SK-N-SH (cell line): Measurements from ENCODE around the gene STAC. TPM values are rescaled to one million over a fixed set of nuclear protein-coding genes. Genes with fewer than 3 reads are reported as not detected.

Source experiments
- CTCF ChIA-PET: fragments of 300-600, 350-600 bp; formaldehyde crosslinking; extraction: SDS; loops from one replicate; lab custom pipeline; 2021; lab: Yijun Ruan, JAX
- POLR2A ChIA-PET: fragments of 350-600 bp; sonication (Branson Sonifier 250); formaldehyde crosslinking; extraction: SDS; loops from one replicate; lab custom pipeline; 2020; ENCODE audit warnings: antibody characterized with exemption, inconsistent platforms; lab: Yijun Ruan, JAX
- DNase-seq: peaks from one replicate; pipeline ENCODE4 v3.0.0; 2012
- H2AFZ ChIP-seq: fragments of 200-600 bp; sonication (generic); 2 replicates; pipeline ENCODE4 v1.8.1; 2016; ENCODE audit warnings: antibody characterized with exemption, mild to moderate bottlenecking, low read depth
- H3F3A ChIP-seq: fragments of 200-600 bp; sonication (generic); replicated peaks from 2 replicates; pipeline ENCODE3; 2016; ENCODE audit warnings: antibody characterized with exemption, mild to moderate bottlenecking; ENCODE audit not compliant: insufficient read depth
- H3K27ac ChIP-seq, 2 experiments: fragments of 200-500 bp in 1 of 2; fragments of 200-600 bp in 1 of 2; sonication (Bioruptor generic) in 1 of 2; sonication (generic), shearing (Covaris generic) in 1 of 2; 2 replicates each; pipeline versions ENCODE4 v1.5.1 to v1.6.1; 2014 to 2016; ENCODE audit warnings: low read depth in 2 of 2, inconsistent platforms in 1 of 2, low read length in 1 of 2, mild to moderate bottlenecking in 1 of 2, mixed read lengths in 1 of 2
- H3K27me3 ChIP-seq: fragments of 200-600 bp; sonication (generic), shearing (Covaris generic); 2 replicates; pipeline ENCODE4 v1.6.1; 2016; ENCODE audit warnings: mixed run types; ENCODE audit not compliant: insufficient read depth
- H3K36me3 ChIP-seq, 2 experiments: fragments of 200-500 bp in 1 of 2; fragments of 200-600 bp in 1 of 2; sonication (Bioruptor generic) in 1 of 2; sonication (generic) in 1 of 2; replicated peaks in 1 of 2; 2 replicates each; pipeline versions ENCODE3 to v1.5.1; 2014 to 2016; ENCODE audit warnings: low read length in 1 of 2, mild to moderate bottlenecking in 1 of 2; ENCODE audit not compliant: insufficient read depth in 2 of 2, control insufficient read depth in 1 of 2
- H3K4me1 ChIP-seq, 2 experiments: fragments of 200-500 bp in 1 of 2; fragments of 200-600 bp in 1 of 2; sonication (Bioruptor generic) in 1 of 2; sonication (generic), shearing (Covaris generic) in 1 of 2; 2 replicates each; pipeline versions ENCODE4 v1.5.1 to v1.6.1; 2014 to 2016; ENCODE audit warnings: low read depth in 1 of 2, low read length in 1 of 2, mixed run types in 1 of 2; ENCODE audit not compliant: insufficient read depth in 2 of 2, control insufficient read depth in 1 of 2
- H3K4me2 ChIP-seq: fragments of 200-600 bp; sonication (generic), shearing (Covaris generic); 2 replicates; pipeline ENCODE4 v1.6.1; 2017; ENCODE audit warnings: mixed run types
- H3K4me3 ChIP-seq, 2 experiments: fragments of 200-500 bp in 1 of 2; fragments of 200-600 bp in 1 of 2; sonication (Bioruptor generic) in 1 of 2; sonication (generic), shearing (Covaris generic) in 1 of 2; 2 replicates each; pipeline versions ENCODE4 v1.5.1 to v1.8.1; 2014 to 2016; ENCODE audit warnings: low read depth in 2 of 2, inconsistent platforms in 1 of 2, low read length in 1 of 2, mild to moderate bottlenecking in 1 of 2, mixed read lengths in 1 of 2, moderate library complexity in 1 of 2
- H3K79me2 ChIP-seq: fragments of 200-600 bp; sonication (generic); 2 replicates; pipeline ENCODE4 v1.8.1; 2017; ENCODE audit warnings: mild to moderate bottlenecking; ENCODE audit not compliant: insufficient read depth
- H3K9ac ChIP-seq: fragments of 200-600 bp; sonication (generic); 2 replicates; pipeline ENCODE4 v1.6.1; 2017; ENCODE audit warnings: mixed run types
- H3K9me2 ChIP-seq: fragments of 200-600 bp; sonication (generic); 2 replicates; pipeline ENCODE4 v1.6.1; 2017; ENCODE audit warnings: mixed run types
- H3K9me3 ChIP-seq: fragments of 200-600 bp; sonication (generic); 2 replicates; pipeline ENCODE4 v1.6.1; 2017; ENCODE audit warnings: mixed run types, mild to moderate bottlenecking, moderate library complexity
- H4K20me1 ChIP-seq: fragments of 200-600 bp; sonication (generic); 2 replicates; pipeline ENCODE4 v1.6.1; 2017; ENCODE audit warnings: mild to moderate bottlenecking, mixed run types; ENCODE audit not compliant: insufficient read depth
- CHD2 ChIP-seq: fragments of 150-350 bp; IDR thresholded peaks from 2 replicates; pipeline ENCODE4 v1.6.1; 2018; ENCODE audit warnings: low read length; ENCODE audit not compliant: partially characterized antibody
- CTCF ChIP-seq: fragments of 200-600 bp; sonication (generic); IDR thresholded peaks from 2 replicates; pipeline ENCODE4 v1.6.1; 2017; ENCODE audit warnings: antibody characterized with exemption, mild to moderate bottlenecking, moderate library complexity
- EZH2phosphoT487 ChIP-seq: fragments of 200-600 bp; sonication (generic); IDR thresholded peaks from 2 replicates; pipeline ENCODE4 v1.6.1; 2017; ENCODE audit warnings: low read depth, mixed run types, mild to moderate bottlenecking, antibody characterized with exemption, moderate library complexity, borderline replicate concordance
- FOXM1 ChIP-seq: IDR thresholded peaks from 2 replicates; pipeline ENCODE4 v1.4.0; 2012; ENCODE audit warnings: low read depth, mild to moderate bottlenecking
- GABPA ChIP-seq: IDR thresholded peaks from 2 replicates; pipeline ENCODE4 v1.4.0; 2012; ENCODE audit warnings: low read depth, mild to moderate bottlenecking
- IRF3 ChIP-seq: fragments of 150-350 bp; IDR thresholded peaks from 2 replicates; pipeline ENCODE4 v1.6.1; 2016; ENCODE audit warnings: mild to moderate bottlenecking, low read depth, low read length
- MEF2A ChIP-seq: IDR thresholded peaks from 2 replicates; pipeline ENCODE4 v1.4.0; 2012; ENCODE audit warnings: low read depth, borderline replicate concordance
- PBX3 ChIP-seq: IDR thresholded peaks from 2 replicates; pipeline ENCODE4; 2012
- RFX5 ChIP-seq: IDR thresholded peaks from 2 replicates; pipeline ENCODE4 v1.6.1; 2012; ENCODE audit warnings: mild to moderate bottlenecking, improper control_type of control experiment, low read length
- RXRA ChIP-seq: IDR thresholded peaks from 2 replicates; pipeline ENCODE4 v1.4.0; 2012; ENCODE audit warnings: low read depth, mild to moderate bottlenecking, borderline replicate concordance
- SIN3A ChIP-seq: IDR thresholded peaks from 2 replicates; pipeline ENCODE4 v1.6.1; 2012; ENCODE audit warnings: low read depth, mild to moderate bottlenecking, low read length, moderate library complexity, borderline replicate concordance
- TAF1 ChIP-seq: IDR thresholded peaks from 2 replicates; pipeline ENCODE4 v1.6.1; 2012; ENCODE audit warnings: low read depth, mild to moderate bottlenecking, low read length, moderate library complexity, borderline replicate concordance
- TEAD4 ChIP-seq: IDR thresholded peaks from 2 replicates; pipeline ENCODE4 v1.4.0; 2012; ENCODE audit warnings: mild to moderate bottlenecking, borderline replicate concordance; ENCODE audit not compliant: insufficient read depth
- USF2 ChIP-seq: fragments of 150-350 bp; IDR thresholded peaks from 2 replicates; pipeline ENCODE4 v1.6.1; 2017; ENCODE audit warnings: antibody characterized with exemption, low read length, low read depth, borderline replicate concordance
- YY1 ChIP-seq: IDR thresholded peaks from 2 replicates; pipeline ENCODE4 v1.4.0; 2012; ENCODE audit warnings: low read depth, mild to moderate bottlenecking
- ZBTB33 ChIP-seq: IDR thresholded peaks from 2 replicates; pipeline ENCODE4 v1.4.0; 2012; ENCODE audit warnings: low read depth, borderline replicate concordance
- WGBS: methylation state at CpG from one replicate; pipeline ENCODE4 v1.1.6; 2017; ENCODE audit warnings: low lambda C conversion rate; 5-methylcytosine and 5-hydroxymethylcytosine counted together
- polyA plus RNA-seq, 3 experiments: library from polyadenylated mRNA; depleted of rRNA; stranded (reverse); fragments of >200 nt; gene quantifications; 2 replicates each; pipeline ENCODE4 v1.2.3, GENCODE V29; 2012

The STAC gene
- polyA plus RNA-seq, 1 of the 3 experiments (the other 2 are of a cell fraction), result 25.0 TPM

GRCh38 chr3:36379872-36380220 lies 458 bp upstream of the STAC start:
- ChIA-PET POLR2A (interaction anchor here (1.2 to 2.3 kb wide), 2 partner anchors 141 to 317 kb away, joined by 7 to 8 read pairs; no protein-coding TSS in a partner anchor), CTCF (interaction anchor here (0.9 to 2.4 kb wide), 2 partner anchors 179 to 414 kb away, joined by 3 to 13 read pairs; no protein-coding TSS in a partner anchor)
- peak overlapping the region; percentile 81; the same call in 1 of the 2 replicates for H3K9ac ChIP-seq
- H3K36me3 ChIP-seq, result peaks cover 14 to 15% of the 10 kb centered on the region in 2 experiments
- H3F3A ChIP-seq, result peaks cover 6% of the 10 kb centered on the region
- H3K4me1 ChIP-seq, result peaks cover 5 to 22% of the 10 kb centered on the region in 2 experiments; a peak in 3 of 4 replicates
- H3K9me2 ChIP-seq, result no peaks in the 10 kb centered on the region
- H3K27me3 ChIP-seq, result no peaks in the 10 kb centered on the region
- peak overlapping the region; percentile 73; the same call in 1 of the 2 replicates for H2AFZ ChIP-seq
- peak overlapping the region; percentile 81 for H3K4me2 ChIP-seq
- H3K27ac ChIP-seq, result peak overlapping the region; percentile 53 to 93; a peak in 3 of 4 replicates
- TF ChIP-seq RXRA (no peak), TAF1 (no peak), TEAD4 (no peak), USF2 (no peak), YY1 (no peak), SIN3A (no peak)
- H3K4me3 ChIP-seq, result peak overlapping the region; percentile 88 to 97
- H3K9me3 ChIP-seq, result no peaks in the 10 kb centered on the region
- 21% methylated on average over 8 of the region's 8 CpGs for WGBS
- no peaks in the 10 kb centered on the region for H4K20me1 ChIP-seq
- H3K79me2 ChIP-seq, result peaks cover 40% of the 10 kb centered on the region
- no peak for DNase-seq

GRCh38 chr3:36381311-36381956 lies 1.1 kb downstream of the STAC start:
- H3K4me1 ChIP-seq, result peaks cover 5 to 22% of the 10 kb centered on the region in 2 experiments; a peak in 2 of 4 replicates
- no peaks in the 10 kb centered on the region for H4K20me1 ChIP-seq
- no peaks in the 10 kb centered on the region for H3K27me3 ChIP-seq
- peak overlapping the region; percentile 91 for H2AFZ ChIP-seq
- peak overlapping the region; percentile 53 to 93 for H3K27ac ChIP-seq
- H3K9me2 ChIP-seq, result no peaks in the 10 kb centered on the region
- ChIA-PET POLR2A (interaction anchor here (2.3 kb wide), 1 partner anchor 140 kb away, joined by 8 read pairs; no protein-coding TSS in a partner anchor), CTCF (interaction anchor here (1.3 kb wide), 2 partner anchors 219 to 319 kb away, joined by 3 read pairs; no protein-coding TSS in a partner anchor)
- WGBS, result 15% methylated on average over 8 of the region's 8 CpGs
- H3K36me3 ChIP-seq, result peaks cover 29 to 30% of the 10 kb centered on the region in 2 experiments
- H3K9ac ChIP-seq, result peak overlapping the region; percentile 81
- peak overlapping the region; percentile 88 to 97 for H3K4me3 ChIP-seq
- peaks cover 4% of the 10 kb centered on the region for H3F3A ChIP-seq
- H3K4me2 ChIP-seq, result peak overlapping the region; percentile 81
- H3K79me2 ChIP-seq, result peaks cover 56% of the 10 kb centered on the region
- H3K9me3 ChIP-seq, result no peaks in the 10 kb centered on the region
- DNase-seq, result peak; percentile 41
- TF ChIP-seq GABPA, result no peak
- no peak for TF ChIP-seq USF2
- TF ChIP-seq TAF1, result no peak
- no peak for TF ChIP-seq RFX5
- no peak for TF ChIP-seq RXRA
- TF ChIP-seq PBX3, result no peak
- no peak for TF ChIP-seq TEAD4
- no peak for TF ChIP-seq CTCF
- no peak for TF ChIP-seq ZBTB33
- TF ChIP-seq EZH2phosphoT487, result no peak
- no peak for TF ChIP-seq MEF2A
- no peak for TF ChIP-seq IRF3
- TF ChIP-seq FOXM1, result no peak
- no peak for TF ChIP-seq CHD2
